PC-3 (cell line): Measurements from ENCODE around the gene TAC4. TPM values are rescaled to one million over a fixed set of nuclear protein-coding genes. Genes with fewer than 3 reads are reported as not detected.

ENCODE experiments used
- ATAC-seq: fragments of 200-7000 bp; cut with Tn5 transposase; 2 replicates; pipeline ENCODE4 v1.9.1; 2020; ENCODE audit warnings: mild to moderate bottlenecking, moderate library complexity
- Bru-seq: library from RNA; stranded (reverse); fragments of 400-500 nt; gene quantifications from one replicate; lab custom pipeline; 2021; lab: Mats Ljungman, UMichigan
- BruChase-seq, 2 experiments: library from RNA; stranded (reverse); fragments of 400-500 nt; gene quantifications; one replicate each; lab custom pipeline; 2021; lab: Mats Ljungman, UMichigan
- BruUV-seq: library from RNA; stranded (reverse); fragments of 400-500 nt; replicated peaks from 2 replicates; lab custom pipeline; 2021; lab: Mats Ljungman, UMichigan
- CTCF ChIA-PET: fragments of 300-600 bp; sonication (Branson Sonifier 250); formaldehyde crosslinking; loops from one replicate; lab custom pipeline; 2022; ENCODE audit warnings: antibody characterized with exemption; lab: Charles Lee
- POLR2A ChIA-PET: fragments of 300-600 bp; sonication (Branson Sonifier 250); formaldehyde crosslinking; loops from one replicate; lab custom pipeline; 2022; ENCODE audit warnings: antibody characterized with exemption; ENCODE audit not compliant: unreplicated experiment; lab: Charles Lee
- DNase-seq: peaks from one replicate; pipeline ENCODE4 v3.0.0-alpha.2; 2015
- H2AFZ ChIP-seq: fragments of 300-600 bp; sonication (generic); 2 replicates; pipeline ENCODE4 v1.6.0; 2016; ENCODE audit warnings: antibody characterized with exemption, low read length
- H3F3A ChIP-seq: fragments of 300-600 bp; sonication (generic); one replicate; pipeline ENCODE4 v1.6.0; 2017; ENCODE audit warnings: antibody characterized with exemption, low read length, control low read depth, mild to moderate bottlenecking; ENCODE audit not compliant: unreplicated experiment
- H3K27ac ChIP-seq: fragments of 300-600 bp; sonication (generic); 2 replicates; pipeline ENCODE4 v1.5.1; 2016; ENCODE audit warnings: mild to moderate bottlenecking, low read length
- H3K27me3 ChIP-seq: fragments of 300-600 bp; sonication (generic); 2 replicates; pipeline ENCODE4 v1.6.1; 2016; ENCODE audit warnings: low read length, mixed read lengths
- H3K36me3 ChIP-seq: fragments of 300-600 bp; sonication (generic); 2 replicates; pipeline ENCODE4 v1.6.1; 2016; ENCODE audit warnings: low read depth, mixed run types, low read length, mixed read lengths
- H3K4me1 ChIP-seq: fragments of 300-600 bp; sonication (generic); 2 replicates; pipeline ENCODE4 v1.5.1; 2016; ENCODE audit warnings: low read length; ENCODE audit not compliant: insufficient read depth
- H3K4me2 ChIP-seq: fragments of 300-600 bp; sonication (generic); 2 replicates; pipeline ENCODE4 v1.6.0; 2016; ENCODE audit warnings: low read length
- H3K4me3 ChIP-seq: fragments of 300-600 bp; sonication (generic); 2 replicates; pipeline ENCODE4 v1.5.1; 2016; ENCODE audit warnings: mild to moderate bottlenecking, low read length, mixed read lengths
- H3K79me2 ChIP-seq: fragments of 300-600 bp; sonication (generic); 2 replicates; pipeline ENCODE4 v1.6.1; 2017; ENCODE audit warnings: low read length, mixed read lengths
- H3K9ac ChIP-seq: fragments of 300-600 bp; sonication (generic); 2 replicates; pipeline ENCODE4 v1.6.0; 2016; ENCODE audit warnings: mild to moderate bottlenecking, low read length
- H3K9me2 ChIP-seq: fragments of 300-600 bp; sonication (generic); replicated peaks from 2 replicates; pipeline ENCODE4 v1.6.1; 2016; ENCODE audit warnings: mixed run types, low read length, mixed read lengths
- H3K9me3 ChIP-seq: fragments of 300-600 bp; sonication (generic); 2 replicates; pipeline ENCODE4 v1.6.1; 2016; ENCODE audit warnings: low read length, mixed read lengths
- H4K20me1 ChIP-seq: fragments of 300-600 bp; sonication (generic); 2 replicates; pipeline ENCODE4 v1.6.1; 2016; ENCODE audit warnings: low read length, mixed read lengths
- CTCF ChIP-seq: fragments of 300-600 bp; sonication (generic); conservative IDR thresholded peaks from 2 replicates; pipeline ENCODE4 v1.5.1; 2017; ENCODE audit warnings: antibody characterized with exemption, low read depth, mild to moderate bottlenecking, low read length
- EZH2 ChIP-seq: fragments of 300-600 bp; sonication (generic); IDR thresholded peaks from one replicate; pipeline ENCODE4 v1.6.1; 2017; ENCODE audit warnings: antibody characterized with exemption, mild to moderate bottlenecking, low read length; ENCODE audit not compliant: unreplicated experiment
- EZH2phosphoT487 ChIP-seq: fragments of 300-600 bp; sonication (generic); IDR thresholded peaks from 2 replicates; pipeline ENCODE4 v1.6.1; 2018; ENCODE audit warnings: mild to moderate bottlenecking, antibody characterized with exemption, low read length, borderline replicate concordance
- intact Hi-C: fragments of 100-400 bp; cut with micrococcal nuclease; formaldehyde crosslinking; loops from 2 replicates; pipeline ENCODE4 v1.9.0; 2023
- long read RNA-seq: library from polyadenylated mRNA; unstranded; transcript quantifications from one replicate; pipeline ENCODE4 v2.0.0, GENCODE V29; 2021; ENCODE audit not compliant: unreplicated experiment
- total RNA-seq: library from RNA; depleted of rRNA; stranded (reverse); fragments of >200 nt; gene quantifications from 2 replicates; pipeline ENCODE4 v1.2.3, GENCODE V29; 2014; rRNA removed

Gene TAC4, protein sequence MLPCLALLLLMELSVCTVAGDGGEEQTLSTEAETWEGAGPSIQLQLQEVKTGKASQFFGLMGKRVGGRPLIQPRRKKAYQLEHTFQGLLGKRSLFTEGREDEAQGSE
- total RNA-seq (not detected in 2 replicates), Bru-seq, nascent RNA (not detected), BruChase-seq, experiment 1, labeled RNA remaining after a 6-hour chase (not detected), BruChase-seq, experiment 2, labeled RNA remaining after a 2-hour chase (percentile 6 among the genes with signal in this experiment)
- long read RNA-seq, result 0 reads

DNA sequence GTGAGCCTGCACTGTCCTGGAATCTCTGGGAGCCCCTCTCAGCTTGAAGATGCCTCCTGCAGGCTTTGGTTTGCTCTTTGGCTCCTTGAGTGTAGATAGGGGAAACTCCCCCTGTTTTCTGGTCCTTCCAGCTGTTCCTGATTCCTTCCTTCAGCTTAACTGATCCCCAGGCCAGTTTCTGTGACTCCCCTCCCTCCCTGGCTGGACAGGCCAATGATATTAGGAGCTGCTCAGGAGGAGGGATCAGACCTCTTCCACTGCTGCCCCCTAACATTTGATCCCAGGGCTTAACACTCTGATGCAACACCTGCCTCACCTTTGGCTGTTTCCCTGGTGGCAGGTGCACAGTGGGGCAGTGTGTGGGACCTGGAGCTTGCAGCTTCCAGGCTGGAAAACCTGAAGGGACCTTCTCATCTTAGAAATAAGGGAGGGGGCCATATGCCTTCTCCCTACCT, at the start of gene TAC4:
Gene TAC4 (minus strand): TSS at position 51 of the 455 bp plus-strand sequence. CDS start 52 bp downstream, outside the sequence.
- ChIA-PET POLR2A (no interaction called here), CTCF (no interaction called here)
- Histone ChIP-seq H3K9me2 (no peaks in the 10 kb centered on the region), H3K79me2 (no peaks in the 10 kb centered on the region), H4K20me1 (no peaks in the 10 kb centered on the region), H3K4me3 (no peak within 1 kb of the TSS), H3K27me3 (peaks cover 3% of the 10 kb centered on the region; the same call in 1 of the 2 replicates), H3K9ac (no peak within 1 kb of the TSS), H3K9me3 (no peaks in the 10 kb centered on the region), H3K4me2 (no peak within 1 kb of the TSS), H3K4me1 (no peaks in the 10 kb centered on the region; the same call in 1 of the 2 replicates), H3K36me3 (no peaks in the 10 kb centered on the region), H3F3A (no peaks in the 10 kb centered on the region), H2AFZ (no peak within 1 kb of the TSS), H3K27ac (no peak within 1 kb of the TSS)
- BruUV-seq, result no TSS peak
- no peak for TF ChIP-seq EZH2
- no peak for TF ChIP-seq EZH2phosphoT487
- no peak for TF ChIP-seq CTCF
- intact Hi-C loops, result no loop called here
- DNase-seq, result no peak
- no peak for ATAC-seq

DNA sequence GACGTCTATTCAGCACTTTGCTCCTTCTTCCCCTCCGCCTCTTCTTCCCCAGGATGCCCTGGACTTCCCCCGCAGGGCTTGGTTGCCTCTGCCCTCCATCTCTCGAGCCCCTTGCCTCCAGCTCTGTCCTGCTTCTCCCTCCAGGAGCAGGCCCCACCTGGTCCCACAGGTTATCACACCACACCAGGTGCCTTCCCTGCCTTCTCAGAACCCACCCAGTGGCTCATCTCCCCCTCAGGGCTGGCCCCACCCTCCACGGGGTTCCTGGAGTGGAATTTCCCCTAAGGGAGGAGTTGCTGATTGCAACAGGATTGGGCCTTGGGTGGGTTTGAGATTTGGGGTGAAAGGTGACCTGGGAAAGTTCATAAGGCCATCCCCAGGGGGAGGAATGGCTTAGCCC, 49.0 kb upstream of the TAC4 start:
- DNase-seq (no peak), ATAC-seq (no peak)
- Histone ChIP-seq H3K36me3 (no peaks in the 10 kb centered on the region), H3K9me3 (no peaks in the 10 kb centered on the region), H2AFZ (no peak overlapping the region), H3K27me3 (no peaks in the 10 kb centered on the region), H3K4me2 (no peak overlapping the region), H3K79me2 (no peaks in the 10 kb centered on the region), H4K20me1 (no peaks in the 10 kb centered on the region), H3K9ac (no peak overlapping the region), H3K4me3 (no peak overlapping the region), H3K9me2 (no peaks in the 10 kb centered on the region), H3F3A (no peaks in the 10 kb centered on the region), H3K27ac (no peak overlapping the region), H3K4me1 (no peaks in the 10 kb centered on the region)
- ChIA-PET POLR2A (no interaction called here), CTCF (no interaction called here)
- intact Hi-C loops, result no loop called here
- TF ChIP-seq CTCF (no peak), EZH2 (no peak), EZH2phosphoT487 (no peak)
- no TSS peak for BruUV-seq

DNA sequence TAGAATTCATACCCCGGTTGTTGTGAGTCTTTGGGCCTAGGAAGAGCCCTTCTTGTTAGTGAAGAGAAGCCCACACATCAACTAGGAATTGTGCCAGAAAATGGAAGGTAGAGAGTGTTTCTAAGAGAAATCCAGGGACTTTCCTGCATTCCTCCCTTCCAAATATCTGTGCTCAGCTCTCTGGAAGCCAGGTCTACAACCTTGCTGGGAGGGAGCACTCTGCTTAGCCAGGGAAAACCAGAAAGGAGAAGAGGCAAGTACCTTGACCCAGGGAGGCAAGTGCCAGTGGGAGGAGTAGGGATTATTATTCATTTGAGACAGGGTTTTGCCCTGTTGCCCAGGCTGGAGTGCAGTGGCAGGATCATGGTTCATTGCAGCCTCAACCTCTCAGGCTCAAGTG, 48.4 kb upstream of the TAC4 start:
- Histone ChIP-seq H3K4me3 (no peak overlapping the region), H3K36me3 (no peaks in the 10 kb centered on the region), H3K27ac (no peak overlapping the region), H3K9ac (no peak overlapping the region), H3K4me2 (no peak overlapping the region), H3K9me2 (no peaks in the 10 kb centered on the region), H3K79me2 (no peaks in the 10 kb centered on the region), H4K20me1 (no peaks in the 10 kb centered on the region), H3F3A (no peaks in the 10 kb centered on the region), H3K9me3 (no peaks in the 10 kb centered on the region), H3K4me1 (no peaks in the 10 kb centered on the region), H2AFZ (no peak overlapping the region), H3K27me3 (no peaks in the 10 kb centered on the region)
- ATAC-seq, result no peak
- BruUV-seq, result no TSS peak
- DNase-seq, result no peak
- ChIA-PET CTCF (no interaction called here), POLR2A (no interaction called here)
- no peak for TF ChIP-seq CTCF
- TF ChIP-seq EZH2phosphoT487, result no peak
- no peak for TF ChIP-seq EZH2
- intact Hi-C loops, result no loop called here
